H1 (cell line): Measurements from ENCODE around the gene TRPV6. TPM values are rescaled to one million over a fixed set of nuclear protein-coding genes. Genes with fewer than 3 reads are reported as not detected.

ENCODE experiments used
- CTCF ChIA-PET: fragments of 300-600 bp; sonication (Branson Sonifier 250); formaldehyde crosslinking; loops from one replicate; lab custom pipeline; 2021; ENCODE audit not compliant: partially characterized antibody; lab: Charles Lee
- POLR2A ChIA-PET: fragments of 300-600 bp; sonication (Branson Sonifier 250); formaldehyde crosslinking; loops from one replicate; lab custom pipeline; 2021; ENCODE audit warnings: inconsistent platforms; ENCODE audit not compliant: partially characterized antibody; lab: Charles Lee
- DNase-seq, 2 experiments: peaks; one replicate each; pipeline versions ENCODE4 v3.0.0 to v3.0.0-alpha.2; 2010 to 2022; ENCODE audit warnings: low spot score in 2 of 2, low read depth in 1 of 2, mixed read lengths in 1 of 2
- FAIRE-seq: peaks from 2 replicates; lab custom pipeline; 2011; peaks lifted over from hg19 to GRCh38; lab: Jason Lieb, UNC
- H2AFZ ChIP-seq: 2 replicates; pipeline ENCODE4 v1.8.1; 2012; ENCODE audit warnings: low read length, inconsistent platforms
- H2AK5ac ChIP-seq: 2 replicates; pipeline ENCODE4 v1.6.1; 2013; ENCODE audit warnings: low read depth, low read length
- H2BK120ac ChIP-seq: replicated peaks from 2 replicates; pipeline ENCODE3; 2013; ENCODE audit warnings: low read depth, low read length, inconsistent platforms
- H2BK12ac ChIP-seq: 2 replicates; pipeline ENCODE4 v1.6.1; 2013; ENCODE audit warnings: low read depth, low read length
- H2BK15ac ChIP-seq: 2 replicates; pipeline ENCODE4 v1.6.1; 2013; ENCODE audit warnings: low read length
- H2BK20ac ChIP-seq: 2 replicates; pipeline ENCODE4 v1.6.1; 2013; ENCODE audit warnings: low read length
- H2BK5ac ChIP-seq: 2 replicates; pipeline ENCODE4 v1.6.1; 2013; ENCODE audit warnings: low read depth, low read length
- H3K14ac ChIP-seq: 2 replicates; pipeline ENCODE4 v1.6.1; 2013; ENCODE audit warnings: inconsistent platforms; ENCODE audit not compliant: insufficient read length
- H3K18ac ChIP-seq: 2 replicates; pipeline ENCODE4 v1.6.1; 2013; ENCODE audit warnings: low read length; ENCODE audit errors: extremely low read depth
- H3K23ac ChIP-seq: 2 replicates; pipeline ENCODE4 v1.6.1; 2013; ENCODE audit warnings: inconsistent platforms; ENCODE audit not compliant: insufficient read length
- H3K23me2 ChIP-seq: 2 replicates; pipeline ENCODE4 v1.6.1; 2013; ENCODE audit warnings: low read depth, low read length
- H3K27ac ChIP-seq: 2 replicates; pipeline ENCODE4 v1.6.1; 2011; ENCODE audit warnings: low read depth, low read length, inconsistent platforms
- H3K27me3 ChIP-seq, 4 experiments: replicated peaks in 1 of 4; 1 replicate in 1 of 4; 2 replicates in 3 of 4; pipeline versions ENCODE4 v1.6.1 to v1.8.1; 2011 to 2013; ENCODE audit warnings: low read length in 3 of 4, mild to moderate bottlenecking in 3 of 4, inconsistent platforms in 2 of 4, mixed read lengths in 2 of 4, moderate library complexity in 1 of 4; ENCODE audit not compliant: control insufficient read depth in 3 of 4, insufficient read depth in 3 of 4; ENCODE audit errors: extremely low read depth in 1 of 4
- H3K36me3 ChIP-seq, 4 experiments: 2 replicates each; pipeline versions ENCODE4 v1.6.1 to v1.8.1; 2011 to 2013; ENCODE audit warnings: mild to moderate bottlenecking in 4 of 4, low read length in 3 of 4, moderate library complexity in 2 of 4, control low read depth in 1 of 4, inconsistent platforms in 1 of 4; ENCODE audit not compliant: insufficient read depth in 4 of 4, control insufficient read depth in 2 of 4
- H3K4ac ChIP-seq: replicated peaks from 2 replicates; pipeline ENCODE3; 2013; ENCODE audit warnings: low read length, low read depth, mixed read lengths, inconsistent platforms; ENCODE audit not compliant: insufficient read length
- H3K4me1 ChIP-seq, 4 experiments: replicated peaks in 1 of 4; 1 replicate in 1 of 4; 2 replicates in 3 of 4; pipeline versions ENCODE4 v1.6.1 to v1.8.1; 2011 to 2013; ENCODE audit warnings: low read length in 3 of 4, inconsistent platforms in 2 of 4, mixed read lengths in 1 of 4; ENCODE audit not compliant: insufficient read depth in 4 of 4, control insufficient read depth in 3 of 4
- H3K4me2 ChIP-seq, 2 experiments: 2 replicates each; pipeline versions ENCODE4 v1.6.1 to v1.8.1; 2011 to 2013; ENCODE audit warnings: low read depth in 2 of 2, low read length in 2 of 2, control low read depth in 1 of 2, inconsistent platforms in 1 of 2, mild to moderate bottlenecking in 1 of 2; ENCODE audit not compliant: insufficient read depth in 1 of 2
- H3K4me3 ChIP-seq, 4 experiments: fragments of 200-600, 300-600 bp in 1 of 4; sonication (generic), shearing (Covaris generic), sonication (Bioruptor Twin) in 1 of 4; 2 replicates each; pipeline versions ENCODE4 v1.5.1 to v1.8.1; 2011 to 2016; ENCODE audit warnings: low read length in 4 of 4, low read depth in 3 of 4, control low read depth in 2 of 4, inconsistent platforms in 2 of 4, mild to moderate bottlenecking in 2 of 4, mixed read lengths in 1 of 4, moderate library complexity in 1 of 4; ENCODE audit not compliant: insufficient read depth in 2 of 4; ENCODE audit errors: extremely low read depth in 1 of 4
- H3K56ac ChIP-seq: replicated peaks from 2 replicates; pipeline ENCODE3; 2013; ENCODE audit warnings: low read depth, mild to moderate bottlenecking, mixed read lengths, low read length, inconsistent platforms; ENCODE audit not compliant: insufficient read length
- H3K79me1 ChIP-seq: 2 replicates; pipeline ENCODE4 v1.6.1; 2013; ENCODE audit warnings: low read depth, low read length, control low read depth
- H3K79me2 ChIP-seq, 2 experiments: 2 replicates each; pipeline versions ENCODE4 v1.6.1 to v1.8.1; 2012 to 2013; ENCODE audit warnings: low read length in 2 of 2, mild to moderate bottlenecking in 2 of 2, inconsistent platforms in 1 of 2; ENCODE audit not compliant: insufficient read depth in 2 of 2, control insufficient read depth in 1 of 2
- H3K9ac ChIP-seq, 4 experiments: replicated peaks in 1 of 4; 1 replicate in 1 of 4; 2 replicates in 3 of 4; pipeline versions ENCODE4 v1.6.1 to v1.8.1; 2011 to 2013; ENCODE audit warnings: low read depth in 3 of 4, low read length in 3 of 4, control low read depth in 2 of 4, mild to moderate bottlenecking in 2 of 4, moderate library complexity in 2 of 4, inconsistent platforms in 1 of 4; ENCODE audit errors: extremely low read depth in 1 of 4
- H3K9me3 ChIP-seq, 2 experiments: 2 replicates each; pipeline versions ENCODE4 v1.6.1 to v1.8.1; 2012 to 2013; ENCODE audit warnings: mild to moderate bottlenecking in 2 of 2, moderate library complexity in 2 of 2, control low read depth in 1 of 2, inconsistent platforms in 1 of 2, low read depth in 1 of 2, low read length in 1 of 2, mixed read lengths in 1 of 2; ENCODE audit not compliant: insufficient read depth in 2 of 2
- H4K20me1 ChIP-seq, 2 experiments: replicated peaks in 1 of 2; 2 replicates each; pipeline versions ENCODE3 to v1.8.1; 2011 to 2013; ENCODE audit warnings: inconsistent platforms in 2 of 2, low read length in 2 of 2, mild to moderate bottlenecking in 1 of 2; ENCODE audit not compliant: insufficient read depth in 2 of 2, control insufficient read depth in 1 of 2
- H4K5ac ChIP-seq: 2 replicates; pipeline ENCODE4 v1.6.1; 2013; ENCODE audit warnings: low read length, low read depth, mixed read lengths, inconsistent platforms; ENCODE audit not compliant: insufficient read length
- H4K8ac ChIP-seq: 2 replicates; pipeline ENCODE4 v1.8.0; 2013; ENCODE audit warnings: mild to moderate bottlenecking, moderate library complexity, low read length, inconsistent platforms; ENCODE audit not compliant: insufficient read depth; ENCODE audit errors: extremely low read depth
- H4K91ac ChIP-seq: replicated peaks from 2 replicates; pipeline ENCODE3; 2013; ENCODE audit warnings: low read length, mixed read lengths, inconsistent platforms; ENCODE audit not compliant: insufficient read length
- ATF3 ChIP-seq: IDR thresholded peaks from 2 replicates; pipeline ENCODE4 v1.6.1; 2011; ENCODE audit warnings: low read depth, mild to moderate bottlenecking, low read length; ENCODE audit not compliant: insufficient read depth
- CHD1 ChIP-seq: IDR thresholded peaks from 2 replicates; pipeline ENCODE4 v1.6.1; 2012; ENCODE audit warnings: low read depth, low read length, improper control_type of control experiment
- EZH2 ChIP-seq: fragments of 200-600 bp; sonication (generic); IDR thresholded peaks from 2 replicates; pipeline ENCODE4 v1.7.1; 2012; ENCODE audit warnings: low read depth, mild to moderate bottlenecking, moderate library complexity, low read length, inconsistent platforms; ENCODE audit not compliant: severe bottlenecking
- FOSL1 ChIP-seq: IDR thresholded peaks from 2 replicates; pipeline ENCODE4 v1.6.1; 2011; ENCODE audit warnings: mild to moderate bottlenecking, low read depth, low read length, moderate library complexity; ENCODE audit not compliant: insufficient read depth
- GABPA ChIP-seq: IDR thresholded peaks from 2 replicates; pipeline ENCODE4 v1.6.1; 2011; ENCODE audit warnings: mild to moderate bottlenecking, low read length, moderate library complexity, borderline replicate concordance; ENCODE audit not compliant: insufficient read depth
- KDM5A ChIP-seq: fragments of 200-600 bp; IDR thresholded peaks from 2 replicates; pipeline ENCODE4 v1.7.1; 2012; ENCODE audit warnings: mild to moderate bottlenecking, low read length, inconsistent platforms, mixed read lengths
- POU5F1 ChIP-seq: IDR thresholded peaks from 2 replicates; pipeline ENCODE4 v1.6.1; 2011; ENCODE audit warnings: low read depth, mild to moderate bottlenecking, low read length, moderate library complexity
- SP1 ChIP-seq: IDR thresholded peaks from 2 replicates; pipeline ENCODE4 v1.6.1; 2011; ENCODE audit warnings: low read depth, low read length
- SUZ12 ChIP-seq: fragments of 200-600 bp; sonication (generic); IDR thresholded peaks from 2 replicates; pipeline ENCODE4 v1.6.1; 2012; ENCODE audit warnings: mild to moderate bottlenecking, inconsistent platforms, low read length, moderate library complexity, mixed read lengths
- TEAD4 ChIP-seq: IDR thresholded peaks from 2 replicates; pipeline ENCODE4 v1.6.1; 2012; ENCODE audit warnings: low read depth, low read length, inconsistent platforms, mixed read lengths
- YY1 ChIP-seq: IDR thresholded peaks from 2 replicates; pipeline ENCODE4 v1.6.1; 2011; ENCODE audit warnings: low read depth, mild to moderate bottlenecking, low read length
- WGBS, 2 experiments: shearing (Covaris generic) in 1 of 2; methylation state at CpG; one replicate each; pipeline versions ENCODE4 v1.1.6 to v1.1.7; 2013 to 2015; ENCODE audit warnings: low lambda C conversion rate in 2 of 2, mixed read lengths in 2 of 2, inconsistent platforms in 1 of 2, low coverage in 1 of 2, missing lambda C conversion rate in 1 of 2; ENCODE audit not compliant: insufficient replicate concordance in 2 of 2, insufficient coverage in 1 of 2, insufficient read length in 1 of 2; ENCODE audit errors: extremely low coverage in 1 of 2, missing lambda C conversion rate in 1 of 2; 5-methylcytosine and 5-hydroxymethylcytosine counted together
- polyA plus RNA-seq, 7 experiments: library from polyadenylated mRNA; depleted of rRNA in 3 of 7; stranded (reverse) in 5 of 7; unstranded in 2 of 7; fragments of >200 nt in 5 of 7; fragments of 200-250 nt in 2 of 7; gene quantifications; 1 replicate in 5 of 7; 2 replicates in 1 of 7; 4 replicates in 1 of 7; pipeline versions ENCODE4 v1.2.1 to v1.2.3, GENCODE V29; 2011 to 2013; ENCODE audit warnings: missing spikeins in 2 of 7, mixed read lengths in 2 of 7
- total RNA-seq: library from RNA; stranded (reverse); fragmentation: NEBNext Ultra II Directional; extraction: Animal tissue kit (Norgen Biotek cat#: 25700); gene quantifications from 2 replicates; pipeline ENCODE4 v1.2.1, GENCODE V29; 2021

Gene TRPV6
- total and polyA plus RNA-seq, 2 of the 8 experiments (the other 6 are each of a cell fraction or from before 2014, with no cell fraction given) = 0.52 to 1.1 TPM

GRCh38 chr7:142908921-142909890, 23.7 kb upstream of the TRPV6 start:
- H3K4me3 ChIP-seq = no peak overlapping the region
- H3K4me1 ChIP-seq = no peaks in the 10 kb centered on the region
- FAIRE-seq (peak; percentile 39), DNase-seq (no peak)
- H3K27me3 ChIP-seq = no peaks in the 10 kb centered on the region
- peak overlapping the region; percentile 35 for H4K91ac ChIP-seq
- no peak overlapping the region for H4K5ac ChIP-seq
- no peaks in the 10 kb centered on the region for H3K36me3 ChIP-seq
- no peak overlapping the region for H2BK12ac ChIP-seq
- H4K20me1 ChIP-seq = no peaks in the 10 kb centered on the region
- no peak overlapping the region for H2BK20ac ChIP-seq
- H3K56ac ChIP-seq = no peak overlapping the region
- peak overlapping the region; percentile 94 for H2AFZ ChIP-seq
- no peak overlapping the region for H3K27ac ChIP-seq
- H3K9ac ChIP-seq = no peak overlapping the region
- CTCF ChIA-PET = interaction anchor here (0.7 to 3.9 kb wide), 30 partner anchors 10 to 533 kb away, joined by 3 to 34 read pairs (median 5); partner anchors contain the start of genes KEL and TRPV5
- H3K4ac ChIP-seq = no peak overlapping the region
- no peak overlapping the region for H2AK5ac ChIP-seq
- H2BK120ac ChIP-seq = no peak overlapping the region
- peak overlapping the region; percentile 75; the same call in 1 of the 2 replicates for H4K8ac ChIP-seq
- H3K18ac ChIP-seq = no peak overlapping the region
- 86% methylated on average over 21 of the region's 21 CpGs; no CpG with 5 or more reads in 1 of the 2 experiments for WGBS, 2 experiments
- no peaks in the 10 kb centered on the region for H3K23me2 ChIP-seq
- peaks cover 21 to 28% of the 10 kb centered on the region in 2 experiments for H3K9me3 ChIP-seq
- no peak overlapping the region for H3K14ac ChIP-seq
- H3K79me2 ChIP-seq = no peaks in the 10 kb centered on the region
- no peak overlapping the region for H3K4me2 ChIP-seq
- no peak overlapping the region for H2BK15ac ChIP-seq
- H2BK5ac ChIP-seq = no peak overlapping the region
- no peak overlapping the region for H3K23ac ChIP-seq
- POLR2A ChIA-PET = interaction anchor here (1.0 kb wide), 1 partner anchor 14 kb away, joined by 5 read pairs; no protein-coding TSS in a partner anchor
- no peaks in the 10 kb centered on the region for H3K79me1 ChIP-seq
- TF ChIP-seq YY1 (peak; percentile 67; the same call in 1 of the 2 replicates), SUZ12 (no peak), FOSL1 (no peak), GABPA (no peak), SP1 (no peak), KDM5A (no peak), ATF3 (no peak), EZH2 (no peak), CHD1 (no peak), TEAD4 (no peak), POU5F1 (no peak)
